NCI-H128 (cell line): ENCODE data around the gene HNRNPH1.

Source experiments
- DNase-seq: peaks from one replicate; lab custom pipeline; 2025; ENCODE audit not compliant: unreplicated experiment; lab: John Stamatoyannopoulos, UW

HNRNPH1 gene

GRCh38 chr5:179606071-179606909 lies 17.2 kb downstream of the HNRNPH1 start:
- no peak for DNase-seq

- no peak for DNase-seq
Measured at GRCh38 chr5:179605026-179605833, 18.2 kb downstream of the HNRNPH1 start.

- no peak for DNase-seq
Measured at GRCh38 chr5:179603308-179603707, 20.2 kb downstream of the HNRNPH1 start.

- no peak for DNase-seq
Measured at GRCh38 chr5:179601871-179602625, 21.4 kb downstream of the HNRNPH1 start.

GRCh38 chr5:179599973-179600372 lies 23.5 kb downstream of the HNRNPH1 start:
- DNase-seq = no peak

- DNase-seq = no peak
Measured at GRCh38 chr5:179599566-179599965, 23.9 kb downstream of the HNRNPH1 start.

- DNase-seq = no peak
Measured at GRCh38 chr5:179599100-179599499, 24.4 kb downstream of the HNRNPH1 start.

GRCh38 chr5:179596421-179596820 lies 27.1 kb downstream of the HNRNPH1 start:
- no peak for DNase-seq

- DNase-seq = no peak
Measured at GRCh38 chr5:179595916-179596315, 27.6 kb downstream of the HNRNPH1 start.

GRCh38 chr5:179588166-179588565 lies 35.3 kb downstream of the HNRNPH1 start:
- DNase-seq = no peak

GRCh38 chr5:179585941-179586401 lies 37.5 kb downstream of the HNRNPH1 start:
- no peak for DNase-seq

GRCh38 chr5:179577286-179577960 lies 46.0 kb downstream of the HNRNPH1 start:
- no peak for DNase-seq

GRCh38 chr5:179572386-179572785 lies 51.1 kb downstream of the HNRNPH1 start:
- no peak for DNase-seq

GRCh38 chr5:179568721-179569120 lies 54.8 kb downstream of the HNRNPH1 start:
- DNase-seq = no peak

GRCh38 chr5:179564526-179564925 lies 58.9 kb downstream of the HNRNPH1 start:
- no peak for DNase-seq
